ENCODE measurements around the gene FASTKD3.

The FASTKD3 gene

DNA sequence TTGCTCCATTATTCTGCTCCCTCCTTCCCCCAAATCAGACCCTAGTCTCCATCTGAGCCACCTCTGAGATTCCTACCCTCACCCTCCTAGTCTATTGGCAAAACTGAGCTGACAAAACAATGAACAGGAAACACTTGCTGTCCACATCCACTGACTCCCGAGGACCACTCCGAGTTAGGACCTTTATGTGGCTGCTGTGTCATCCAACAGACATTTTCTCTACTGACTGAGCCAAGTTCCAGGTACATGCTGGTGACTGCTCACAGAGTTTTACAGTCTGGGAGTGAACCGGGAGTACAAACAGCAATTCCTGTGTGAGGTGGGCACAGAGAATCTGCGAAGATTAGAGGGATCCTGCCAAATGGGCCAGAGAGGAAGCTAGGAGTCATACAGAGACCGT lies 57.1 kb downstream of the FASTKD3 start:
- Histone ChIP-seq H3K4me3 (replicated peaks; ENCODE audit: low read depth, low read length) (no peak overlapping the region), H3K27me3 (replicated peaks; ENCODE audit: control insufficient read depth, insufficient read depth, low read length) (no peaks in the 10 kb centered on the region), H3K36me3 (ENCODE audit: control insufficient read depth, insufficient read depth, low read length) (no peaks in the 10 kb centered on the region)
- no peak for TF ChIP-seq CTCF (IDR thresholded peaks at IDR 0.05; ENCODE audit: insufficient read depth, low read length, poor library complexity, severe bottlenecking)
- DNase-seq (ENCODE audit: extremely low read depth, insufficient read length): no peak
